GM12872 (cell line): ENCODE measurements around the gene PALM.

Experiments
- CTCF ChIP-seq: IDR thresholded peaks from 3 replicates; pipeline ENCODE4 v1.5.1; 2011; ENCODE audit warnings: low read depth, mild to moderate bottlenecking, low read length, moderate library complexity; ENCODE audit not compliant: insufficient read depth

Gene PALM

GRCh38 chr19:695352-695949 is 13.3 kb upstream of the PALM start, which contains the start of gene PRSS57:
Gene PRSS57, minus strand, starts transcription at chr19:695452. Its CDS starts 22 bp downstream, at chr19:695430.
- TF ChIP-seq CTCF, result no peak

- TF ChIP-seq CTCF, result no peak
These were observed 5.4 kb upstream of the PALM start for GRCh38 chr19:703329-703650.

- TF ChIP-seq CTCF, result no peak
These were observed 4.9 kb upstream of the PALM start for GRCh38 chr19:703651-704446.

GRCh38 chr19:704447-704741 is 4.3 kb upstream of the PALM start:
- TF ChIP-seq CTCF, result no peak

GRCh38 chr19:709196-709964 is 645 bp downstream of the PALM start:
- TF ChIP-seq CTCF, result no peak

GRCh38 chr19:709965-710571 is 1.3 kb downstream of the PALM start:
- TF ChIP-seq CTCF, result no peak

GRCh38 chr19:710767-711166 is 2.0 kb downstream of the PALM start:
- TF ChIP-seq CTCF, result no peak
